Endothelial cell (in vitro differentiated cells): ENCODE measurements around the gene MC2R. TPM values are rescaled to one million over a fixed set of nuclear protein-coding genes. Genes with fewer than 3 reads are reported as not detected.

Experiments used
- DNase-seq: peaks from one replicate; pipeline ENCODE4 v3.0.0; 2021; ENCODE audit warnings: low spot score
- H3K27ac Mint-ChIP-seq: one replicate; pipeline ENCODE4 v1.8.0; 2021; ENCODE audit warnings: mixed read lengths, inconsistent platforms; ENCODE audit not compliant: unreplicated experiment
- H3K27me3 Mint-ChIP-seq: one replicate; pipeline ENCODE4 v1.8.0; 2021; ENCODE audit warnings: mild to moderate bottlenecking, moderate library complexity, mixed read lengths, inconsistent platforms; ENCODE audit not compliant: unreplicated experiment
- H3K36me3 Mint-ChIP-seq: one replicate; pipeline ENCODE4 v1.8.0; 2021; ENCODE audit warnings: mild to moderate bottlenecking, low read depth, mixed read lengths, inconsistent platforms; ENCODE audit not compliant: unreplicated experiment
- H3K4me1 Mint-ChIP-seq: one replicate; pipeline ENCODE4 v1.8.0; 2021; ENCODE audit warnings: mild to moderate bottlenecking, mixed read lengths, inconsistent platforms; ENCODE audit not compliant: unreplicated experiment
- H3K4me3 Mint-ChIP-seq: one replicate; pipeline ENCODE4 v1.8.0; 2021; ENCODE audit warnings: mild to moderate bottlenecking, mixed read lengths, inconsistent platforms; ENCODE audit not compliant: unreplicated experiment
- H3K9me3 Mint-ChIP-seq: one replicate; pipeline ENCODE4 v1.8.0; 2021; ENCODE audit warnings: mixed read lengths, inconsistent platforms; ENCODE audit not compliant: unreplicated experiment
- total RNA-seq: library from RNA; stranded (reverse); fragmentation: NEBNext Ultra II Directional; extraction: Animal tissue kit (Norgen Biotek cat#: 25700); gene quantifications from one replicate; pipeline ENCODE4 v1.2.1, GENCODE V29; 2021; ENCODE audit not compliant: unreplicated experiment
- TF ChIP-seq, protein P1 (sequence below): fragments of 200-600 bp; sonication (generic); IDR thresholded peaks from one replicate; pipeline ENCODE4 v1.5.0; 2021; ENCODE audit warnings: antibody characterized with exemption; ENCODE audit not compliant: unreplicated experiment

The MC2R gene
- total RNA-seq, 1 donor from 2014 or later: not detected

DNA sequence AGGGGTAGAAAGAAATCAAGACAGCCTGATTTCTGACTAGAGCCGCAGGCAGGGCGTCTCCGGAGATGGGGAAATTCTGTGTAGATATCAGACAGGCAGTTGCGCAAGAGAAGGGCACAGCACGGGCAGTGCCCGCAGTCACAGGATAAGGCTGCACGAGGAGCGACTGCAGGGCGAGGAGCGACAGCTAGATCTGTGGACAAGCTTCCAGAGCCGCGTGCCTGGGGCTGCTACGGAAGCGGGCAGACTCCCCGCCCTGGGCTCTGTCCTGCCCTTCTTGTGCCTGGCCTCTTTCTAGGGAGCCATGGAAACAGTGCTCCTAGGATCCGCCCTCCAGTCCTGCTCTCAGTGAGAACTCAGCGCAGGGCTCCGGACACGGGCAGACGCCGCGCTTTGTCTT lies 78.8 kb downstream of the MC2R start:
- H3K36me3 Mint-ChIP-seq: no peaks in the 10 kb centered on the region
- H3K4me1 Mint-ChIP-seq: no peaks in the 10 kb centered on the region
- TF ChIP-seq, protein P1, sequence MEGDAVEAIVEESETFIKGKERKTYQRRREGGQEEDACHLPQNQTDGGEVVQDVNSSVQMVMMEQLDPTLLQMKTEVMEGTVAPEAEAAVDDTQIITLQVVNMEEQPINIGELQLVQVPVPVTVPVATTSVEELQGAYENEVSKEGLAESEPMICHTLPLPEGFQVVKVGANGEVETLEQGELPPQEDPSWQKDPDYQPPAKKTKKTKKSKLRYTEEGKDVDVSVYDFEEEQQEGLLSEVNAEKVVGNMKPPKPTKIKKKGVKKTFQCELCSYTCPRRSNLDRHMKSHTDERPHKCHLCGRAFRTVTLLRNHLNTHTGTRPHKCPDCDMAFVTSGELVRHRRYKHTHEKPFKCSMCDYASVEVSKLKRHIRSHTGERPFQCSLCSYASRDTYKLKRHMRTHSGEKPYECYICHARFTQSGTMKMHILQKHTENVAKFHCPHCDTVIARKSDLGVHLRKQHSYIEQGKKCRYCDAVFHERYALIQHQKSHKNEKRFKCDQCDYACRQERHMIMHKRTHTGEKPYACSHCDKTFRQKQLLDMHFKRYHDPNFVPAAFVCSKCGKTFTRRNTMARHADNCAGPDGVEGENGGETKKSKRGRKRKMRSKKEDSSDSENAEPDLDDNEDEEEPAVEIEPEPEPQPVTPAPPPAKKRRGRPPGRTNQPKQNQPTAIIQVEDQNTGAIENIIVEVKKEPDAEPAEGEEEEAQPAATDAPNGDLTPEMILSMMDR: no peak
- H3K27ac Mint-ChIP-seq: no peak overlapping the region
- no peaks in the 10 kb centered on the region for H3K9me3 Mint-ChIP-seq
- H3K27me3 Mint-ChIP-seq: peaks cover 2% of the 10 kb centered on the region
- no peak overlapping the region for H3K4me3 Mint-ChIP-seq
- no peak for DNase-seq

DNA sequence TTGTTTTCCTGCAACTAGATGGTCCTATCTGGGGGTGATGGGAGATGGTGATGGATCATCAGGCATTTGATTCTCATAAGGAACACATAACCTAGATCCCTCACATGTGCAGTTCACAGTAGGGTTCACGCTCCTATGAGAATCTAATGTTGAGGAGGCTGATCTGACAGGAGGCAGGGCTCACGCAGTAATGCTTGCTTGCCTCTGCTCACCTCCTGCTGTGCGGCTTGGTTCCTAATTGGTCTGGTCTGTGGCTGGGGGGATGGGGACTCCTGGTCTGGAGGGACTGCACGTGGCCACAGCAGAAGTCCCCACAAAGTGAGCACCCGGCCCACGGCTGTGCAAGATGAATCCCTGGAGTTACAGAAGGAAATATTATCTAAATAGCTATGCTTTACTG lies 80.1 kb downstream of the MC2R start:
- Mint-ChIP-seq H3K4me1 (no peaks in the 10 kb centered on the region), H3K36me3 (no peaks in the 10 kb centered on the region), H3K27ac (no peak overlapping the region), H3K27me3 (peaks cover 4% of the 10 kb centered on the region), H3K4me3 (no peak overlapping the region), H3K9me3 (peaks cover 7% of the 10 kb centered on the region)
- TF ChIP-seq, protein P1: no peak
- DNase-seq: no peak

DNA sequence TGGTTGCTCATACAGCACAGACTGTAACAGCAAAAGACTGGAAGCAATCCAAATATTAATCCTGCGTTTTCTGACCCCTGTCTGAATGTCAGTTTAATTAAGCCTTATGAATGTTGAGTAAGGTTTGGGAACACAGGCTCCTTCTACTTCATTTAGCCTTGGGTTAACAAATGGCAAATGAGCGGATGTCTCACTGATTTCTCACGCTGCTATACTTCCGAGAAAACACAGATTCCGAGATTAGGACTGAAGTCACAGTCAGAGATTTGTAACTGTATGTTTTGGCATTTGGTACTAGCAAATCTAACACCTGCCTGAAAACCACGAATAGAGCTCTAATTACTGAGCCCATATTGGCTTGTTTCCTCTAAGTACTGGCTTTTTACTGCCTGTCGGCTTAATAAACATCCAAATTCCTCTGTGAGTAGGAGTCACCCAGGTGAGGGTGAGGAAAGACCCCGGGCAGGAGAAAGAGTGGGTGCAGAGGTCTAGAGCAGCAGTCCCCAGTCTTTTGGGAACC lies 80.8 kb downstream of the MC2R start:
- H3K9me3 Mint-ChIP-seq: peaks cover 7% of the 10 kb centered on the region
- TF ChIP-seq, protein P1: no peak
- no peaks in the 10 kb centered on the region for H3K4me1 Mint-ChIP-seq
- H3K27ac Mint-ChIP-seq: no peak overlapping the region
- DNase-seq: no peak
- H3K4me3 Mint-ChIP-seq: no peak overlapping the region
- peaks cover 5% of the 10 kb centered on the region for H3K27me3 Mint-ChIP-seq
- H3K36me3 Mint-ChIP-seq: no peaks in the 10 kb centered on the region

Other genes with a start within 250 kb of the MC2R start
- gene FAM210A, start 189.0 kb downstream of the MC2R start, total RNA-seq: 15.4 TPM
- 30.7 TPM for gene RNMT, start 188.9 kb downstream of the MC2R start, total RNA-seq
- gene MC5R, start 91.4 kb downstream of the MC2R start, total RNA-seq: 0.56 TPM
- 14.5 TPM for gene ZNF519, start 216.9 kb upstream of the MC2R start, total RNA-seq